Glutamatergic neuron (in vitro differentiated cells): ENCODE results near the gene WFS1. TPM values are rescaled to one million over a fixed set of nuclear protein-coding genes. Genes with fewer than 3 reads are reported as not detected.
A peak's percentile ranks its signal among the peaks of the same experiment; 100 is the strongest.

Experiments
- DNase-seq: peaks from one replicate; pipeline ENCODE4 v3.0.0; 2022
- H3K27ac Mint-ChIP-seq: one replicate; pipeline ENCODE4 v1.8.0; 2020; ENCODE audit warnings: mild to moderate bottlenecking, mixed read lengths, inconsistent platforms; ENCODE audit not compliant: unreplicated experiment
- H3K27me3 Mint-ChIP-seq: one replicate; pipeline ENCODE4 v1.8.0; 2020; ENCODE audit warnings: mild to moderate bottlenecking, moderate library complexity, mixed read lengths, inconsistent platforms; ENCODE audit not compliant: unreplicated experiment
- H3K36me3 Mint-ChIP-seq: one replicate; pipeline ENCODE4 v1.8.0; 2020; ENCODE audit warnings: mild to moderate bottlenecking, mixed read lengths, inconsistent platforms; ENCODE audit not compliant: unreplicated experiment
- H3K4me1 Mint-ChIP-seq: one replicate; pipeline ENCODE4 v1.8.0; 2020; ENCODE audit warnings: mild to moderate bottlenecking, low read depth, mixed read lengths, inconsistent platforms; ENCODE audit not compliant: unreplicated experiment
- H3K4me3 Mint-ChIP-seq: one replicate; pipeline ENCODE4 v1.8.0; 2020; ENCODE audit warnings: mild to moderate bottlenecking, mixed read lengths, inconsistent platforms; ENCODE audit not compliant: unreplicated experiment
- H3K9me3 Mint-ChIP-seq: one replicate; pipeline ENCODE4 v1.8.0; 2020; ENCODE audit warnings: mild to moderate bottlenecking, moderate library complexity, mixed read lengths, inconsistent platforms; ENCODE audit not compliant: unreplicated experiment
- total RNA-seq: library from RNA; stranded (reverse); fragmentation: NEBNext Ultra II Directional; extraction: Animal tissue kit (Norgen Biotek cat#: 25700); gene quantifications from one replicate; pipeline ENCODE4 v1.2.1, GENCODE V29; 2021; ENCODE audit not compliant: unreplicated experiment
- TF ChIP-seq, protein P1 (sequence below): fragments of 200-600 bp; sonication (generic); IDR thresholded peaks from one replicate; pipeline ENCODE4 v1.5.0; 2021; ENCODE audit not compliant: partially characterized antibody, unreplicated experiment

The WFS1 gene
- total RNA-seq, 1 donor from 2014 or later, result 30.4 TPM

DNA sequence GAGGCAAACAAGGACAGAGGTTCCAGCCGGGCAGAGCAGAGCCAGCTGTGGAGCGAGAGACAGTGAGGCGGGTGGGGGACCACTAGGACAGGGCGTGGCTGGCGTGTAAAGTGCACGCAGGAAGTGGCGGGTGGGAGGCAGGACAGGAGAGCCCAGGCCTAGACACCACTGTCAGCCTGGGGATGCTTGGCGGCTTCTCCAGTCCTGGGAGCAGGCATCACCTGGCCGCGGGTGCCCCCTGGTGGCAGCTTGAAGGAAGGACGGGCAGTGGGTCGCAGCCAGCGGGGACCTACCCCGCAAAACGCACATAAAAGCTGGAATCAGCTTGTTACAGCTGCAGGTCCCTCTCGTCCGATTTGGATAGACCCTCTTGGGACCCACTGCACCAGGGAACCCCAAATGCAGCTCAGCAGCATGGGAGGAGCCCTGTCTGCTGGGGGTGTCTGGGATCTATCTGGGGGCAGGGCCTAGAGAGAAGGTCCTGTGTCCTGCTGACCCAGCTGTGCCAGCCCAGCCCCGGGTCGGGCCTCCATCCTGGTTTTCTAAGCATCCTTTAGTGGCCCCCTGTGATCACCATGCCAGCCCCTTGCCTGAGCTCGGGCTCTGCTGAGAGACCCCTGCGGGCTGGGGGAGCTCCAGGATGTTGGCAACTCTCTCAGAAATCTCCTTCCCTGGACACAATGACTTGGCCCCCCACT, 57.7 kb downstream of the WFS1 start:
- no peaks in the 10 kb centered on the region for H3K36me3 Mint-ChIP-seq
- peaks cover 8% of the 10 kb centered on the region for H3K27me3 Mint-ChIP-seq
- H3K27ac Mint-ChIP-seq, result no peak overlapping the region
- H3K4me3 Mint-ChIP-seq, result no peak overlapping the region
- H3K9me3 Mint-ChIP-seq, result peaks cover 3% of the 10 kb centered on the region
- TF ChIP-seq, protein P1, sequence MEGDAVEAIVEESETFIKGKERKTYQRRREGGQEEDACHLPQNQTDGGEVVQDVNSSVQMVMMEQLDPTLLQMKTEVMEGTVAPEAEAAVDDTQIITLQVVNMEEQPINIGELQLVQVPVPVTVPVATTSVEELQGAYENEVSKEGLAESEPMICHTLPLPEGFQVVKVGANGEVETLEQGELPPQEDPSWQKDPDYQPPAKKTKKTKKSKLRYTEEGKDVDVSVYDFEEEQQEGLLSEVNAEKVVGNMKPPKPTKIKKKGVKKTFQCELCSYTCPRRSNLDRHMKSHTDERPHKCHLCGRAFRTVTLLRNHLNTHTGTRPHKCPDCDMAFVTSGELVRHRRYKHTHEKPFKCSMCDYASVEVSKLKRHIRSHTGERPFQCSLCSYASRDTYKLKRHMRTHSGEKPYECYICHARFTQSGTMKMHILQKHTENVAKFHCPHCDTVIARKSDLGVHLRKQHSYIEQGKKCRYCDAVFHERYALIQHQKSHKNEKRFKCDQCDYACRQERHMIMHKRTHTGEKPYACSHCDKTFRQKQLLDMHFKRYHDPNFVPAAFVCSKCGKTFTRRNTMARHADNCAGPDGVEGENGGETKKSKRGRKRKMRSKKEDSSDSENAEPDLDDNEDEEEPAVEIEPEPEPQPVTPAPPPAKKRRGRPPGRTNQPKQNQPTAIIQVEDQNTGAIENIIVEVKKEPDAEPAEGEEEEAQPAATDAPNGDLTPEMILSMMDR, result peak; percentile 96
- peaks cover 4% of the 10 kb centered on the region for H3K4me1 Mint-ChIP-seq
- peak; percentile 94 for DNase-seq

DNA sequence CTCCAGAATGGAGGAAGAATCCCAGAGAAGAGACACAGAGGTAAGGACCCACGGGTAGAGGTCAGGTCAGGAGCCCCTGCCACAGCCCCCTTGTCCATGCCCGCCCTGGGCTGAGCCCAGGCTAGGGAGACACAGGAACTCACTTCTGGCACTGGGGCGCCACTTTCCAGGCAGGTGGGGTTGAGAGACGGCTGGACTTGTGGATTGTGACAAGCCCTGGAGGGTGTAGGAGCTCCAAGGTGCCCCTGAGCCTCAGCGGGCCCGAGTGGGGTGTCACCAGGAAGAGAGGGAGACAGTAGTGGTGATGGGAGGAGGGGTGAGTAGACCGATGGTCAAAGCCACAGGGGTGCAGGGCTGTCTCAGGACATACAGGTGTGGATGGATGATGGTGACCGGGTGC, 58.9 kb downstream of the WFS1 start:
- Mint-ChIP-seq H3K36me3 (peaks cover 8% of the 10 kb centered on the region), H3K27me3 (peaks cover 11% of the 10 kb centered on the region), H3K4me3 (peak overlapping the region; percentile 7), H3K4me1 (peaks cover 4% of the 10 kb centered on the region), H3K9me3 (peaks cover 3% of the 10 kb centered on the region), H3K27ac (no peak overlapping the region)
- TF ChIP-seq, protein P1, result no peak
- no peak for DNase-seq

DNA sequence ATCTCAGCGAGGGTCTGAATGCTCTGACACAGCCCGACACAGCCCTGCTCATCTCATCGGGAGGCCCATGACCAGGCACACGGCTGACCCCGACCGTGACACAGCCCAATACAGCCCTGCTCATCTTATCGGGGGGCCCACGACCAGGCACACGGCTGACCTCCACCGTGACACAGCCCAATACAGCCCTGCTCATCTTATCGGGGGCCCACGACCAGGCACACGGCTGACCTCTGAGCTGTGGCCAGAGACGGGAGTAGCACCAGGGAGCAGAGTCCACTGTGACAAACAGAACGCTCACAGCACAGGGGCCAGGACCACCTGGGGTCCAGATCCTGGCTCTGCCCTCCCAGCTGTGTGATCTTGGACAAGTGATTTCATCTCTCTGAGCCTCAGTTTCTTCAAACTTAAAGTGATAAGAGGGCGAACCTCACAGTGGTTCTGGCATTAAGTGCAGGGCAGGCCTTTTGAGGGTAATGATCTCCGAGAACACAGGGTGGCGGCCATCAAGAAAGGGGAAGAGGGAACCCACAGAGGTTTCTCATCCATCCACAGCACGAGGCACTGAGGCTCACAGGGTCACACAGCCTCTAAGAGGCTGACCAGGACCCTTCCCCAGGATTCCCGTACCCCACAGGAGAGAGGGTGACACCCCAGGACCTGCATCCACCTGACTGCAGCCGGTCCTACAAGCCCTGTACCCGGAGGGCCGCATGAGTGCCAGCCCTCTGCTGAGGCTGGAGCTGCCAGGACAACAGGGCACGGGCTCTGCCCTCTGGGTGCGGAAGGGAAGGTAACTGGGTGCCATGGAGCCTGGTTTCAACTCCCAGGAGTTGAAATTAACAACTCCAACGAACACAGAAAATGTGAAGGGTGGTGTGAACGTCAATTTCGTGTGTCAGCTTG, 60.1 kb downstream of the WFS1 start:
- no peak overlapping the region for H3K4me3 Mint-ChIP-seq
- peaks cover 9% of the 10 kb centered on the region for H3K27me3 Mint-ChIP-seq
- TF ChIP-seq, protein P1, result no peak
- peaks cover 10% of the 10 kb centered on the region for H3K36me3 Mint-ChIP-seq
- peaks cover 3% of the 10 kb centered on the region for H3K9me3 Mint-ChIP-seq
- DNase-seq, result no peak
- no peak overlapping the region for H3K27ac Mint-ChIP-seq
- peaks cover 2% of the 10 kb centered on the region for H3K4me1 Mint-ChIP-seq

DNA sequence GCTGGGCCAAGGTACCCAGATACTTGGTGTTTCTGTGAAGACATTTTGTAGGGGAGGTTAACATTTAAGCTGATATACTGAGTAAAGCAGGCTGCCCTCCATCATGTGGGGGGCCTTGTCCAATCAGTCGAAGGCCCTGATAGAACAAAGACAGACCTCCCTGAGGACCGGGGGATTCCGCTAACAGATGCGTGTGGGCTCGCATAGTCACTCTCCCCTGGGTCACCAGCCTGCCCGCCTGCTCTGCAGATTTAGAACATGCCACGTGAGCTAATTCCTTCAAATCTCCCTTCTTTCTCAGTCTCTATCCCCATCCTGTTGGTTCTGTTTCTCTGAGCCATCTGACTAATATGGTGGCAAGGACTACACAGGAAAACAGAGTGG, 60.7 kb downstream of the WFS1 start:
- Mint-ChIP-seq H3K9me3 (peaks cover 3% of the 10 kb centered on the region), H3K4me1 (no peaks in the 10 kb centered on the region), H3K27me3 (peaks cover 12% of the 10 kb centered on the region), H3K27ac (no peak overlapping the region), H3K36me3 (peaks cover 10% of the 10 kb centered on the region), H3K4me3 (no peak overlapping the region)
- DNase-seq, result no peak
- TF ChIP-seq, protein P1, result no peak

DNA sequence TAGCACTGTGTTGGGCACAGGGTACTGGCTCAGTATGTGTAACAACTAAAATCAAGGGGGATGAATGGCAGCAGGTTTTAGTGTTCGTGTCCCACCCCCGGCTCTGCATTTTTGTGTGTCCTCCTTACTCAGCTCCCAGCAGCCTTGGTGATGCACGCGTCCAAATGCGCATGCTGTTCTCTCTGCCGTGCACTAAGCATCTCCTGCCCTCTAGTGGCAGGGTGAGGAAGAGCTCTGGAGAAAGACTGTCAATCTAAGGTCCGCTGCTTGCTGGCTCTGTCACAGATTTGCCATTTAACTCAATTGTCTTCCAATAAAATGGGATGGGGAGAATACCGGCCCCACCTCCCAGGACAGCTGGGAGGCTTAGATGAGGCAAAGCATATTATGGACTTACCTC, 61.4 kb downstream of the WFS1 start:
- no peak for DNase-seq
- no peaks in the 10 kb centered on the region for H3K4me1 Mint-ChIP-seq
- peaks cover 3% of the 10 kb centered on the region for H3K9me3 Mint-ChIP-seq
- TF ChIP-seq, protein P1, result peak; percentile 69
- H3K36me3 Mint-ChIP-seq, result peaks cover 10% of the 10 kb centered on the region
- peaks cover 11% of the 10 kb centered on the region for H3K27me3 Mint-ChIP-seq
- no peak overlapping the region for H3K4me3 Mint-ChIP-seq
- no peak overlapping the region for H3K27ac Mint-ChIP-seq
